GM12878 (cell line): ENCODE data around the gene ANKRD31. TPM values are rescaled to one million over a fixed set of nuclear protein-coding genes. Genes with fewer than 3 reads are reported as not detected.

Experiments used
- ATAC-seq: fragments of 200-7000 bp; cut with Tn5 transposase; 3 replicates; pipeline ENCODE4 v1.9.1; 2020; ENCODE audit warnings: mild to moderate bottlenecking, moderate library complexity
- BruUV-seq: library from RNA; stranded (reverse); fragments of 400-500 nt; replicated peaks from 2 replicates; lab custom pipeline; 2021; lab: Mats Ljungman, UMichigan
- CTCF ChIA-PET: fragments of 300-600 bp; sonication (Branson Sonifier 250); formaldehyde crosslinking; extraction: SDS; loops from one replicate; lab custom pipeline; 2021; ENCODE audit warnings: inconsistent platforms; lab: Yijun Ruan, JAX
- POLR2A ChIA-PET: fragments of 350-600 bp; formaldehyde crosslinking; extraction: SDS; loops from one replicate; lab custom pipeline; 2021; ENCODE audit warnings: inconsistent platforms; lab: Charles Lee
- RAD21 ChIA-PET: fragments of 300-600 bp; sonication (Branson Sonifier 250); formaldehyde crosslinking; loops from one replicate; lab custom pipeline; 2023; ENCODE audit warnings: antibody characterized with exemption; ENCODE audit not compliant: unreplicated experiment; lab: Charles Lee
- SMC1A ChIA-PET: fragments of 300-600 bp; sonication (Branson Sonifier 250); formaldehyde crosslinking; loops from one replicate; lab custom pipeline; 2023; ENCODE audit not compliant: unreplicated experiment, uncharacterized antibody; lab: Charles Lee
- DNase-seq: peaks from one replicate; pipeline ENCODE4 v3.0.0-alpha.2; 2011; ENCODE audit warnings: low read depth, low spot score
- FAIRE-seq: peaks from 3 replicates; lab custom pipeline; 2011; peaks lifted over from hg19 to GRCh38; lab: Jason Lieb, UNC
- H2AFZ ChIP-seq: 2 replicates; pipeline ENCODE4 v1.6.0; 2011; ENCODE audit warnings: low read depth, low read length, control low read depth; ENCODE audit not compliant: control insufficient read depth
- H3K27ac ChIP-seq: 2 replicates; pipeline ENCODE4 v1.5.1; 2011; ENCODE audit warnings: control low read depth; ENCODE audit not compliant: control insufficient read depth, insufficient read depth
- H3K27me3 ChIP-seq, 2 experiments: replicated peaks in 1 of 2; 2 replicates each; pipeline versions ENCODE4 v1.6.0 to v1.6.1; 2011; ENCODE audit warnings: low read length in 1 of 2; ENCODE audit not compliant: control insufficient read depth in 2 of 2, insufficient read depth in 2 of 2
- H3K36me3 ChIP-seq, 2 experiments: 2 replicates each; pipeline ENCODE4 v1.5.1; 2011; ENCODE audit warnings: low read length in 1 of 2; ENCODE audit not compliant: control insufficient read depth in 2 of 2, insufficient read depth in 2 of 2
- H3K4me1 ChIP-seq: 2 replicates; pipeline ENCODE4 v1.6.1; 2011; ENCODE audit warnings: mild to moderate bottlenecking, low read length, moderate library complexity, mixed read lengths; ENCODE audit not compliant: control insufficient read depth, insufficient read depth
- H3K4me2 ChIP-seq: 2 replicates; pipeline ENCODE4 v1.6.0; 2011; ENCODE audit warnings: control low read depth; ENCODE audit not compliant: control insufficient read depth, insufficient read depth
- H3K4me3 ChIP-seq: fragments of 200-600 bp; sonication (generic); 2 replicates; pipeline ENCODE4 v1.5.1; 2016
- H3K79me2 ChIP-seq: 2 replicates; pipeline ENCODE4 v1.6.0; 2011; ENCODE audit warnings: low read length; ENCODE audit not compliant: control insufficient read depth, insufficient read depth
- H3K9ac ChIP-seq: 2 replicates; pipeline ENCODE4 v1.8.0; 2011; ENCODE audit warnings: low read length, control low read depth, mixed read lengths; ENCODE audit not compliant: control insufficient read depth, insufficient read depth
- H3K9me3 ChIP-seq: replicated peaks from 3 replicates; pipeline ENCODE4 v1.5.1; 2011; ENCODE audit warnings: mild to moderate bottlenecking, low read length; ENCODE audit not compliant: control insufficient read depth, insufficient read depth
- H4K20me1 ChIP-seq: 2 replicates; pipeline ENCODE4 v1.6.0; 2011; ENCODE audit not compliant: control insufficient read depth, insufficient read depth
- BACH1 ChIP-seq: fragments of 450-650 bp; IDR thresholded peaks from 2 replicates; pipeline ENCODE4 v1.6.1; 2017; ENCODE audit warnings: mild to moderate bottlenecking, borderline replicate concordance
- BHLHE40 ChIP-seq, 2 experiments: fragments of 450-650 bp in 1 of 2; IDR thresholded peaks; 2 replicates each; pipeline ENCODE4 v1.6.1; 2011 to 2017; ENCODE audit warnings: low read depth in 2 of 2, borderline replicate concordance in 1 of 2, improper control_type of control experiment in 1 of 2, low read length in 1 of 2, mild to moderate bottlenecking in 1 of 2
- EGR1 ChIP-seq, 2 experiments: IDR thresholded peaks; 1 replicate in 1 of 2; 2 replicates in 1 of 2; pipeline ENCODE4 v1.6.1; 2011 to 2012; ENCODE audit warnings: low read depth in 2 of 2, low read length in 2 of 2, borderline replicate concordance in 1 of 2, mild to moderate bottlenecking in 1 of 2, moderate library complexity in 1 of 2
- HDAC6 ChIP-seq: fragments of 200-600 bp; sonication (generic); IDR thresholded peaks from one replicate; pipeline ENCODE4 v1.8.0; 2017; ENCODE audit warnings: antibody characterized with exemption; ENCODE audit not compliant: unreplicated experiment
- MTA3 ChIP-seq: IDR thresholded peaks from 2 replicates; pipeline ENCODE4 v1.6.1; 2012; ENCODE audit warnings: low read length, inconsistent platforms, borderline replicate concordance
- NFYA ChIP-seq: IDR thresholded peaks from 2 replicates; pipeline ENCODE4 v1.6.1; 2011; ENCODE audit warnings: low read depth, mild to moderate bottlenecking, low read length, improper control_type of control experiment, borderline replicate concordance
- NFYB ChIP-seq: IDR thresholded peaks from 2 replicates; pipeline ENCODE4 v1.6.1; 2011; ENCODE audit warnings: low read depth, mild to moderate bottlenecking, low read length, improper control_type of control experiment, moderate library complexity; ENCODE audit not compliant: insufficient read depth
- NR2C1 ChIP-seq: fragments of 450-650 bp; IDR thresholded peaks from 2 replicates; pipeline ENCODE4 v1.6.1; 2017; ENCODE audit warnings: antibody characterized with exemption, mild to moderate bottlenecking, moderate library complexity
- NR2C2 ChIP-seq: IDR thresholded peaks from 2 replicates; pipeline ENCODE4 v1.6.1; 2011; ENCODE audit warnings: borderline replicate concordance, low read depth; ENCODE audit not compliant: control insufficient read depth, insufficient read length
- RB1 ChIP-seq: fragments of 450-650 bp; formaldehyde crosslinking; IDR thresholded peaks from 2 replicates; pipeline ENCODE4 v1.6.1; 2017; ENCODE audit warnings: mild to moderate bottlenecking, borderline replicate concordance
- RCOR1 ChIP-seq: conservative IDR thresholded peaks from 2 replicates; pipeline ENCODE4 v1.6.1; 2012; ENCODE audit warnings: low read depth, low read length, improper control_type of control experiment
- SMARCA5 ChIP-seq: fragments of 450-650 bp; IDR thresholded peaks from 2 replicates; pipeline ENCODE4 v1.6.1; 2017; ENCODE audit warnings: mild to moderate bottlenecking
- TCF7 ChIP-seq: IDR thresholded peaks from 2 replicates; pipeline ENCODE4 v1.6.1; 2014; ENCODE audit warnings: antibody characterized with exemption, borderline replicate concordance
- ZNF274 ChIP-seq: IDR thresholded peaks from one replicate; pipeline ENCODE4 v1.8.0; 2011; ENCODE audit not compliant: insufficient read length, insufficient read depth
- ZNF622 ChIP-seq: fragments of 450-650 bp; IDR thresholded peaks from 2 replicates; pipeline ENCODE4 v1.6.1; 2017; ENCODE audit warnings: mild to moderate bottlenecking, inconsistent platforms
- WGBS: methylation state at CpG from one replicate; pipeline ENCODE4 v1.1.6; 2016; ENCODE audit warnings: low lambda C conversion rate; ENCODE audit not compliant: insufficient replicate concordance, insufficient coverage; ENCODE audit errors: missing lambda C conversion rate; 5-methylcytosine and 5-hydroxymethylcytosine counted together
- in situ Hi-C: fragments of 300-500 bp; cut with MboI; formaldehyde crosslinking; loops from 9 replicates; pipeline ENCODE4 v1.14.3; 2018; ENCODE audit warnings: mixed read lengths
- intact Hi-C: fragments of 100-400 bp; cut with micrococcal nuclease; formaldehyde crosslinking; loops from one replicate; pipeline ENCODE4 v1.14.2; 2022; ENCODE audit not compliant: unreplicated experiment
- polyA plus RNA-seq, 11 experiments: library from polyadenylated mRNA; depleted of rRNA in 4 of 11; unstranded in 6 of 11; stranded (reverse) in 5 of 11; fragments of >200 nt; fragmentation: Nextera tagmentation in 4 of 11; fragmentation: Illumina TruSeq in 1 of 11; extraction: Ambion mirVana in 4 of 11; extraction: Trizol in 1 of 11; gene quantifications; 1 replicate in 1 of 11; 2 replicates in 10 of 11; pipeline versions ENCODE4 v1.2.1 to v1.2.3, GENCODE V29; 2011 to 2016; ENCODE audit warnings: inconsistent platforms in 2 of 11, missing spikeins in 2 of 11, low read depth in 1 of 11
- total RNA-seq, 4 experiments: library from RNA; depleted of rRNA in 3 of 4; stranded (reverse); fragments of >200 nt in 3 of 4; fragmentation: Illumina TruSeq in 1 of 4; extraction: Trizol in 1 of 4; gene quantifications; 2 replicates each; pipeline versions ENCODE4 v1.2.1 to v1.2.3, GENCODE V29; 2013 to 2021
- TF ChIP-seq, protein P1 (sequence below): fragments of 450-650 bp; IDR thresholded peaks from 2 replicates; pipeline ENCODE4 v1.6.1; 2014; ENCODE audit warnings: mild to moderate bottlenecking
- TF ChIP-seq, protein P2 (sequence below): fragments of 450-650 bp; IDR thresholded peaks from 2 replicates; pipeline ENCODE4 v1.6.1; 2017; ENCODE audit warnings: antibody characterized with exemption, mild to moderate bottlenecking, moderate library complexity
- TF ChIP-seq, protein P3 (sequence below): fragments of 450-650 bp; IDR thresholded peaks from 2 replicates; pipeline ENCODE4 v1.6.1; 2017; ENCODE audit warnings: borderline replicate concordance

ANKRD31 gene
- total and polyA plus RNA-seq, 10 of the 15 experiments (the other 5 are each of a cell fraction or from before 2014, with no cell fraction given), result under 0.01 to 0.10 (median 0.04) TPM; not detected in 3

DNA sequence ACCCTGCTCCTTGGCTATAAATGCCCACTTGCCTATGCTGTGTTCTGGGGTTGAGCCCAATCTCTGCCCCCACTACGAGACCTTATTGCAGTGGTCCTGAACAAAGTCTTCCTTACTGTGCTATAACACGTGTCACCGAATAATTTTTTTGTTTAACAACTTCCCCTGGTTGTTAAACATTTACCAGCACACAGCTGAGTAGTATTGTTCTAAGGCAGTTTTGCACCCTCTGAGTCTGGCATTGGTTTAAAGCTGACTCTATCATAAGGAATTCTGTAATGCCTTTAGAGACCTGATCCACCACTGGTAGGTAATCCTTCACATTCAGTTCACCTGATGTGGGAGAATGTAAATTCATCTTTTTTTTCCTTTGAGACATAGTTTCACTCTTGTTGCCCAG lies 25.6 kb upstream of the ANKRD31 start:
- in situ Hi-C loops, result loop anchor here (10.0 kb wide), 1 partner anchor 337 kb away; no protein-coding TSS in a partner anchor

More for the DNA sequence above, 25.6 kb upstream of the ANKRD31 start:
- intact Hi-C loops, result no loop called here
- FAIRE-seq (no peak), ATAC-seq (no peak), DNase-seq (no peak)
- Histone ChIP-seq H4K20me1 (no peaks in the 10 kb centered on the region), H3K4me3 (no peak overlapping the region), H3K9ac (no peak overlapping the region), H2AFZ (no peak overlapping the region), H3K9me3 (no peaks in the 10 kb centered on the region), H3K4me2 (no peak overlapping the region), H3K36me3 (no peaks in the 10 kb centered on the region), H3K79me2 (no peaks in the 10 kb centered on the region), H3K4me1 (no peaks in the 10 kb centered on the region), H3K27me3 (no peaks in the 10 kb centered on the region), H3K27ac (no peak overlapping the region)
- ChIA-PET SMC1A (no interaction called here), POLR2A (no interaction called here), RAD21 (no interaction called here), CTCF (no interaction called here)
- TF ChIP-seq MTA3 (no peak), NFYB (no peak), ZNF274 (no peak), NFYA (no peak), HDAC6 (no peak), RCOR1 (no peak), ZNF622 (no peak), RB1 (no peak), BACH1 (no peak), BHLHE40 (IDR thresholded peaks at IDR 0.05; ENCODE audit: borderline replicate concordance in 1 of 2, low read depth in 2 of 2, low read length in 1 of 2) (no peak), NR2C2 (no peak), SMARCA5 (no peak), TCF7 (no peak), NR2C1 (no peak), EGR1 (IDR thresholded peaks at IDR 0.05; ENCODE audit: borderline replicate concordance in 1 of 2, low read depth in 2 of 2, low read length in 2 of 2) (no peak)
- TF ChIP-seq, protein P1, sequence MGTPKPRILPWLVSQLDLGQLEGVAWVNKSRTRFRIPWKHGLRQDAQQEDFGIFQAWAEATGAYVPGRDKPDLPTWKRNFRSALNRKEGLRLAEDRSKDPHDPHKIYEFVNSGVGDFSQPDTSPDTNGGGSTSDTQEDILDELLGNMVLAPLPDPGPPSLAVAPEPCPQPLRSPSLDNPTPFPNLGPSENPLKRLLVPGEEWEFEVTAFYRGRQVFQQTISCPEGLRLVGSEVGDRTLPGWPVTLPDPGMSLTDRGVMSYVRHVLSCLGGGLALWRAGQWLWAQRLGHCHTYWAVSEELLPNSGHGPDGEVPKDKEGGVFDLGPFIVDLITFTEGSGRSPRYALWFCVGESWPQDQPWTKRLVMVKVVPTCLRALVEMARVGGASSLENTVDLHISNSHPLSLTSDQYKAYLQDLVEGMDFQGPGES, result no peak
- TF ChIP-seq, protein P2, sequence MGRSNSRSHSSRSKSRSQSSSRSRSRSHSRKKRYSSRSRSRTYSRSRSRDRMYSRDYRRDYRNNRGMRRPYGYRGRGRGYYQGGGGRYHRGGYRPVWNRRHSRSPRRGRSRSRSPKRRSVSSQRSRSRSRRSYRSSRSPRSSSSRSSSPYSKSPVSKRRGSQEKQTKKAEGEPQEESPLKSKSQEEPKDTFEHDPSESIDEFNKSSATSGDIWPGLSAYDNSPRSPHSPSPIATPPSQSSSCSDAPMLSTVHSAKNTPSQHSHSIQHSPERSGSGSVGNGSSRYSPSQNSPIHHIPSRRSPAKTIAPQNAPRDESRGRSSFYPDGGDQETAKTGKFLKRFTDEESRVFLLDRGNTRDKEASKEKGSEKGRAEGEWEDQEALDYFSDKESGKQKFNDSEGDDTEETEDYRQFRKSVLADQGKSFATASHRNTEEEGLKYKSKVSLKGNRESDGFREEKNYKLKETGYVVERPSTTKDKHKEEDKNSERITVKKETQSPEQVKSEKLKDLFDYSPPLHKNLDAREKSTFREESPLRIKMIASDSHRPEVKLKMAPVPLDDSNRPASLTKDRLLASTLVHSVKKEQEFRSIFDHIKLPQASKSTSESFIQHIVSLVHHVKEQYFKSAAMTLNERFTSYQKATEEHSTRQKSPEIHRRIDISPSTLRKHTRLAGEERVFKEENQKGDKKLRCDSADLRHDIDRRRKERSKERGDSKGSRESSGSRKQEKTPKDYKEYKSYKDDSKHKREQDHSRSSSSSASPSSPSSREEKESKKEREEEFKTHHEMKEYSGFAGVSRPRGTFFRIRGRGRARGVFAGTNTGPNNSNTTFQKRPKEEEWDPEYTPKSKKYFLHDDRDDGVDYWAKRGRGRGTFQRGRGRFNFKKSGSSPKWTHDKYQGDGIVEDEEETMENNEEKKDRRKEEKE, result no peak
- TF ChIP-seq, protein P3, sequence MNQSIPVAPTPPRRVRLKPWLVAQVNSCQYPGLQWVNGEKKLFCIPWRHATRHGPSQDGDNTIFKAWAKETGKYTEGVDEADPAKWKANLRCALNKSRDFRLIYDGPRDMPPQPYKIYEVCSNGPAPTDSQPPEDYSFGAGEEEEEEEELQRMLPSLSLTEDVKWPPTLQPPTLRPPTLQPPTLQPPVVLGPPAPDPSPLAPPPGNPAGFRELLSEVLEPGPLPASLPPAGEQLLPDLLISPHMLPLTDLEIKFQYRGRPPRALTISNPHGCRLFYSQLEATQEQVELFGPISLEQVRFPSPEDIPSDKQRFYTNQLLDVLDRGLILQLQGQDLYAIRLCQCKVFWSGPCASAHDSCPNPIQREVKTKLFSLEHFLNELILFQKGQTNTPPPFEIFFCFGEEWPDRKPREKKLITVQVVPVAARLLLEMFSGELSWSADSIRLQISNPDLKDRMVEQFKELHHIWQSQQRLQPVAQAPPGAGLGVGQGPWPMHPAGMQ, result no peak
- 52% methylated on average over 3 of the region's 3 CpGs for WGBS
- BruUV-seq, result no TSS peak
